ENCODE measurements around the gene OPN5. TPM values are rescaled to one million over a fixed set of nuclear protein-coding genes. Genes with fewer than 3 reads are reported as not detected.

The OPN5 gene
- total RNA-seq, 2 donors from 2014 or later = not detected

DNA sequence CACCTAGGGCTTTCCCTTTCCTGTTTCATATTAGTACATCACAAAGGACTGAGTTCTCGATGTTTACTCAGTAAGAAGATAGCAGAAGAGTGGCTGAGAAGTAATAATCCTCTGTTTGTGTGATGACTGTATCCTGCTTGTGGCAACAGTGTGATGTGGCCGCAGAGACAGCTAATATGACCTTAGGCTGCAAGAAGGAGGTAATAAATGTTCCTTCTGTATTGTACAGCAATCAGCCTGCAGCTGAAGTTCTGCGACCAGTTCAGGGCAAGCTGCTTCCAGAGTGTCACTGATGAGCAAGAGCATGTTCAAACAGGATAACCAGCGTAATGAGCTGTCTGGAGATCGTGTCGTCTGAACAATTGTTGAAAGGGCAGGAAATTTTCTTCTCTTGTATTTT, 70.9 kb downstream of the OPN5 start:
- H3K27me3 ChIP-seq (replicated peaks; ENCODE audit: insufficient read depth) = no peaks in the 10 kb centered on the region
- H3K4me3 ChIP-seq = no peak overlapping the region
- ATAC-seq (ENCODE audit: insufficient number of reproducible peaks, low FRiP score, low read depth) (no peak), DNase-seq (ENCODE audit: low spot score) (no peak)
- TF ChIP-seq, protein P1, sequence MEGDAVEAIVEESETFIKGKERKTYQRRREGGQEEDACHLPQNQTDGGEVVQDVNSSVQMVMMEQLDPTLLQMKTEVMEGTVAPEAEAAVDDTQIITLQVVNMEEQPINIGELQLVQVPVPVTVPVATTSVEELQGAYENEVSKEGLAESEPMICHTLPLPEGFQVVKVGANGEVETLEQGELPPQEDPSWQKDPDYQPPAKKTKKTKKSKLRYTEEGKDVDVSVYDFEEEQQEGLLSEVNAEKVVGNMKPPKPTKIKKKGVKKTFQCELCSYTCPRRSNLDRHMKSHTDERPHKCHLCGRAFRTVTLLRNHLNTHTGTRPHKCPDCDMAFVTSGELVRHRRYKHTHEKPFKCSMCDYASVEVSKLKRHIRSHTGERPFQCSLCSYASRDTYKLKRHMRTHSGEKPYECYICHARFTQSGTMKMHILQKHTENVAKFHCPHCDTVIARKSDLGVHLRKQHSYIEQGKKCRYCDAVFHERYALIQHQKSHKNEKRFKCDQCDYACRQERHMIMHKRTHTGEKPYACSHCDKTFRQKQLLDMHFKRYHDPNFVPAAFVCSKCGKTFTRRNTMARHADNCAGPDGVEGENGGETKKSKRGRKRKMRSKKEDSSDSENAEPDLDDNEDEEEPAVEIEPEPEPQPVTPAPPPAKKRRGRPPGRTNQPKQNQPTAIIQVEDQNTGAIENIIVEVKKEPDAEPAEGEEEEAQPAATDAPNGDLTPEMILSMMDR (IDR thresholded peaks at IDR 0.05) = no peak
- no peaks in the 10 kb centered on the region for H3K4me1 ChIP-seq (ENCODE audit: control insufficient read depth in 1 of 2, low read depth in 2 of 2)
- no peak overlapping the region for H3K27ac ChIP-seq
- no peaks in the 10 kb centered on the region for H3K36me3 ChIP-seq
- no peaks in the 10 kb centered on the region for H3K9me3 ChIP-seq

- H3K9me3 ChIP-seq = no peaks in the 10 kb centered on the region
- ATAC-seq (ENCODE audit: insufficient number of reproducible peaks, low FRiP score, low read depth) = no peak
- H3K4me1 ChIP-seq (ENCODE audit: control insufficient read depth in 1 of 2, low read depth in 2 of 2) = no peaks in the 10 kb centered on the region
- H3K36me3 ChIP-seq = no peaks in the 10 kb centered on the region
- H3K27me3 ChIP-seq (replicated peaks; ENCODE audit: insufficient read depth) = no peaks in the 10 kb centered on the region
- no peak overlapping the region for H3K4me3 ChIP-seq
- H3K27ac ChIP-seq = no peak overlapping the region
- DNase-seq (ENCODE audit: low spot score) = no peak
- TF ChIP-seq, protein P1 (IDR thresholded peaks at IDR 0.05) = no peak
Measured at GRCh38 chr6:47853766-47854165, 71.9 kb downstream of the OPN5 start.

- DNase-seq (ENCODE audit: low spot score) (no peak), ATAC-seq (ENCODE audit: insufficient number of reproducible peaks, low FRiP score, low read depth) (no peak)
- Histone ChIP-seq H3K27ac (no peak overlapping the region), H3K4me3 (no peak overlapping the region), H3K9me3 (no peaks in the 10 kb centered on the region), H3K36me3 (no peaks in the 10 kb centered on the region), H3K27me3 (replicated peaks; ENCODE audit: insufficient read depth) (no peaks in the 10 kb centered on the region), H3K4me1 (ENCODE audit: control insufficient read depth in 1 of 2, low read depth in 2 of 2) (no peaks in the 10 kb centered on the region)
- TF ChIP-seq, protein P1 (IDR thresholded peaks at IDR 0.05) = no peak
Measured at GRCh38 chr6:47854971-47855370, 73.1 kb downstream of the OPN5 start.

GRCh38 chr6:47859175-47859574, 77.3 kb downstream of the OPN5 start:
- no peaks in the 10 kb centered on the region for H3K4me1 ChIP-seq (ENCODE audit: control insufficient read depth in 1 of 2, low read depth in 2 of 2)
- ATAC-seq (ENCODE audit: insufficient number of reproducible peaks, low FRiP score, low read depth) (no peak), DNase-seq (ENCODE audit: low spot score) (no peak)
- no peaks in the 10 kb centered on the region for H3K9me3 ChIP-seq
- H3K36me3 ChIP-seq = no peaks in the 10 kb centered on the region
- TF ChIP-seq, protein P1 (IDR thresholded peaks at IDR 0.05) = no peak
- no peak overlapping the region for H3K27ac ChIP-seq
- no peak overlapping the region for H3K4me3 ChIP-seq
- H3K27me3 ChIP-seq (replicated peaks; ENCODE audit: insufficient read depth) = no peaks in the 10 kb centered on the region

DNA sequence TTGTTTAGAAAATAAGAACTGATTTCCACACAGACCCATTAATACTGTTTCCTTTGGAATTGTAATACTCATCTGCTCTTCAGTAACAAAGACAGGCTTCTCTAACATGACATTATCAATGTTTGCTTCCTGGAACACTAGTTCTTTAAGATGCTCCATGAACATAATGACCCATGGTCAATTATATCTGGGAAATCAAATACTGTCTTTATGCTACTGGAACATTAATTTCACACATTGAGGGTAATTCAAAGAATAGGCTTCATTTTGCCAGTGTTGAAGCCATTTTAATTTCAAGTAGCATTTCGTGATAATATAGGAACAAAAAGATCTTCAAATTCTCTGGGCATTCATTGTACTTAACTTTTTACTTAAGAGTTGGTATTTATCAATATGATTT, 80.9 kb downstream of the OPN5 start:
- no peak overlapping the region for H3K4me3 ChIP-seq
- ATAC-seq (ENCODE audit: insufficient number of reproducible peaks, low FRiP score, low read depth) (no peak), DNase-seq (ENCODE audit: low spot score) (no peak)
- H3K9me3 ChIP-seq = no peaks in the 10 kb centered on the region
- H3K27ac ChIP-seq = no peak overlapping the region
- H3K36me3 ChIP-seq = no peaks in the 10 kb centered on the region
- H3K27me3 ChIP-seq (replicated peaks; ENCODE audit: insufficient read depth) = no peaks in the 10 kb centered on the region
- H3K4me1 ChIP-seq (ENCODE audit: control insufficient read depth in 1 of 2, low read depth in 2 of 2) = no peaks in the 10 kb centered on the region
- TF ChIP-seq, protein P1 (IDR thresholded peaks at IDR 0.05) = no peak

All from thoracic aorta (tissue), 2 donors.